Anterior cingulate cortex (tissue), 58 donors: ENCODE data around the gene MICAL3.
A peak's percentile ranks its signal among the peaks of the same experiment; 100 is the strongest.
"Not testable (repeated sequence)": the region's sequence is repeated elsewhere in the genome, so short reads cannot be mapped to it uniquely, and the experiment has no call there.

ENCODE experiments used
- DNase-seq, 58 donors: peaks; one replicate each; lab custom pipeline; 2025; lab: John Stamatoyannopoulos, UW

MICAL3 gene

DNA sequence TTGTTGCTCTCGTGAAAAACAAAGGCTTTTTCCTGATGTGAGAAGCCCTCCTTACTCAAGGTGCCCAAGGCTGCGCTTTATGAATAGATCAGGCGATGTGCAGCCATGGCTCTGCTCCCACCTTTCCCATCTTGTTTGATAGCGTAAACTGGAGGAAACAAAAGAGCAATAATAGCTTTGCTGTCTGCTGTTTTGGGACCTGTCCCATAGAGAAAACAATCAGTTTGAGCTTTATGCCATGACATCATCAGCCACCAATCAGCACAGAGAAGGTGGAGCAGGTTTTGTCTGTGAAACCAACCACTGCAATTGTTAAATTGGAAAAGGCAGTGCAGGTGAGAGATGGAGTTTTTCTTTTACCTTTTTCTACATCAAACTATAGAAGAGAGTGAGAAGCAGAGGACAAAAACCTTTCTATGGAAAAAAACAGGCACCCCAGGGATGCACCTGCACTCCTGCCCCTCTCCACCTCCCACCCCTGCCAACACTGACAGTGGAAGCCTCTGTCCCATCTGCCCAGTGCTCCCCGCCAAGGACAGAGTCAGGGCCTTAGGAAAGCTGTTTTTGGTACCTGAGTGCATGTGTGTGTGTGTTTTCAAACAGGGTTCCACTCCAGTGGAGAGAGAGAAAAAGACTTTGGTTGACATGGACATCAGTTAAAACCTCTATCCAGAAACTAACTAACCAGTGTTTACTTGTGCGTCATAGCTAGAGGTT lies 80.7 kb downstream of the MICAL3 start:
- DNase-seq: no peak

DNA sequence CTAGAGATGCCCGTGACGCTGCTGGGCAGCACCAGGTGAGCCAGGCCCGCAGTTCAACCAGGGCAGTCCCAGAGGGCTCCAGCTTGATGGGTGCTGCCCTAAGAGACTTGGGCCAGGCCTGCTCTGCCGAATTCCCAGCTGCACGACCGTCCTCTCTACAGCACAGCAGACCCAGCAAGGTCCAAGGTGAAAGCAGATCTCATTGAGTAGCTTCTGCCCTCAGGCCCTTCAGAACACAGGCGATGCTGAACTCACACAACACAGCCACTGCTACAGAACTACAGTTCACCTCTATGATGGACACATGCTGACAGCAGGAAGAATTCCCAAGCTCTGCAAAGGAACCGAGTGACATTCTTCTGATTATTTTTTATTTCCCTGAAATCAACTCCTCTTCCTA lies 81.6 kb downstream of the MICAL3 start:
- no peak for DNase-seq

DNA sequence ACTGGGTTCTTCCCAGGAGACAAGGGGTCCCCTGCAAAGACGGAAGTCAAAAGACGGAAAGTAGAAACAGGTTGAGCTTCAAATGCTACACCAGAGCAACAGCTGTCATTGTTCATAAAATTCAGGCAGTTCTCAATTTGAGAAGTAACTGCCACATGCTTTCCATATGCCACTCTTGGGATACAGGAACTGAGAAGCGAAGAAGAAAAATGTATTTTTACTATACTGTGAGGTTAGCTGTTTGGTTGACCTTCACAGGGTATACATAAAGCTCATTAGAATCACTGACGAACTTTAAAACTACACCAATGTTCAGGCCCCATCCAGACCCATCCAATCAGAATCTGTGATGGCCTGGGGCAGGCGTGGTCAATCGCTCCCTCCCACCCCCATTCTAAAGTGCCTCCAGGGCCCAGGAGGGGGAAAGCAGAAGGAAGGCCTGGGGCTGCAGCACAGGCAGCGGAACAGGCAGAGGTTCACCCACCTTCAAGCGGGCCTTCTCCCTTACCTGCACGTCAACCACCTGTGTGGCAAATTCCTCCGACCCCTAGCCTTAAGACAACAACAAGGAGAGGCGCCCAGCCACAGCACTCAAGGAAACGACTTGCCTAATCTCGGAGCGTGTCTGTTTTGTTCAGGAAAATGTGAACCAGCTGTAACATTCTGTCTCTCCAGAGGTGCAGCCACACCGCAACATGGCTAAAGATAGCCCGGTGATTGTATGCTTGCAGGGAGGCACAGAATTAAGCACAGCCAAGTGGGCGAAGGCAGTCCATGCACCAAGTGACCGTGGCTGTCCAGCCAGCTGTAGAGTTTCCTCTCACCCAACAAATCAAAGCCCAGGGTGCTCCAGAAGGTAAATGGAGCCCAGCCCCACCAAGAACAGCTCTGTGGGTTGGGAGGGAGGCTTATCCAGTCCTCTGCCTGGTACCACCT lies 82.6 kb downstream of the MICAL3 start:
- DNase-seq: peak in 1 of 58 donors; percentile 47

DNA sequence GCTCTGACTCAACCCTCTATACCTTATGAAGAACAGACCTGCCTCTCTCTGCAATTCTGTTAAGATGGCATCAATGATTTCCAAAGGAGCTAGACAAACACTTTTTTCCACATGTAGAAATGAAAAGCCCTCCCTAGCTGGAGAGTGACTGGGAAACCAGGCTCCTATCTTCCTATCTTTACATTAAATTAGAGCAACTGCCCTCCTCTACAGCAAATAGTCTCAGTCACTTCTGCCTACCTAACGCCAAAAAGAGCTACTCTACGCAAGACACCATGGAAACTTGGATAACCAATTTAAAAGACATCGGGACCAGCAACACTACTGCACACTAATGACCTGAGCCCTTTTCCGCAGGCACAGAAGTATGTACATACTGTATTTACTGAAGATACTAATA lies 84.8 kb downstream of the MICAL3 start:
- DNase-seq: no peak

DNA sequence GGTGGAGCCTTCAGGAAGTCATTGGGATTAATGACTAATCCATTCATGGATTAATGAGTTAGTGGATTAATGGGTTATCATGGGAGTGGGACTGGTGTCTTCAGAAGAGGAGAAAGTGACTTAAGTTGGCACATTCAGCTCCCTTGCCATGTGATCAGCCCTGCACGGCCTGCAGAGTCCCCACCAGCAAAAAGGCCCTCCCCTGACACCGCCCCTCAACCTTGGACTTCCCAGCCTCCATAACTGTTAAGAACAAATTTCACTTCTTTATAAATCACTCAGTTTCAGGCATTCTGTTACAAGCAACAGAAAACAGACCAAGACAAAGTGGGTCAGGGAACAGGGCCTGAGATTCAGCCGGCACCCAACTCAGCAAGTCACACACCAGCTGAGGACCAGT lies 85.3 kb downstream of the MICAL3 start:
- no peak for DNase-seq

- no peak for DNase-seq
Measured at GRCh38 chr22:17938484-17938924, 85.9 kb downstream of the MICAL3 start.

DNA sequence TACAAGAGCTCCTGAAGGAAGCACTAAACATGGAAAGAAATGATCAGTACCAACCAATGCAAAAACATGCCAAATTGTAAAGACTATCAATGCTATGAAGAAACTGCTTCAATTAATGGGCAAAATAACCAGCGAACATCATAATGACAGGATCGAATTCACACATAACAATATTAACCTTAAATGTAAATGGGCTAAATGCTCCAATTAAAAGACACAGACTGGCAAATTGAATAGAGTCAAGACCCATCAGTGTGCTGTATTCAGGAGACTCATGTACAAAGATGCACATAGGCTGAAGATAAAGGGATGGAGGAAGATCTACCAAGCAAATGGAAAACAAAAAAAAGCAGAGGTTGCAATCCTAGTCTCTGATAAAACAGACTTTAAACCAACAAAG lies 91.9 kb downstream of the MICAL3 start:
- not testable (repeated sequence) for DNase-seq

DNA sequence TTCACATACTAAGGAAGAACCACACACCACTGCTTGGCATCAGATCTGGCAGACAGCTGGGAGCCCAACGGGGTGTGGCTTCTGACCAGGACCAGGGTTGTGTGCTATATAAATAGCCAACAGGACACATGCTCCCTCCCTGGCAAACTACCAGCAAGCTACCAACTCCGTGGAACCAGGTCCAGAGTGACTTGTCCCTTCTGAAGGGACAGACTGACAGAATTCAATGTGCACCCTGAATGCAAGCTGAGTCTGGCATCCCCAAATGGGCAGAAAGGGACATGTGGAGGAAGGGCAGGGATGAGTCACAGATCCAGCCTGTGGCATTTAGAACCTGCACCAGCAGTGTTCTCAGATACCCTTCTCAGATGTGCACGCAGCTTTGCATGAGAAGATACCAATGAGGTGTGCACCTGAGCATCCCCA lies 92.9 kb downstream of the MICAL3 start:
- DNase-seq: peak in 1 of 58 donors; percentile 40

DNA sequence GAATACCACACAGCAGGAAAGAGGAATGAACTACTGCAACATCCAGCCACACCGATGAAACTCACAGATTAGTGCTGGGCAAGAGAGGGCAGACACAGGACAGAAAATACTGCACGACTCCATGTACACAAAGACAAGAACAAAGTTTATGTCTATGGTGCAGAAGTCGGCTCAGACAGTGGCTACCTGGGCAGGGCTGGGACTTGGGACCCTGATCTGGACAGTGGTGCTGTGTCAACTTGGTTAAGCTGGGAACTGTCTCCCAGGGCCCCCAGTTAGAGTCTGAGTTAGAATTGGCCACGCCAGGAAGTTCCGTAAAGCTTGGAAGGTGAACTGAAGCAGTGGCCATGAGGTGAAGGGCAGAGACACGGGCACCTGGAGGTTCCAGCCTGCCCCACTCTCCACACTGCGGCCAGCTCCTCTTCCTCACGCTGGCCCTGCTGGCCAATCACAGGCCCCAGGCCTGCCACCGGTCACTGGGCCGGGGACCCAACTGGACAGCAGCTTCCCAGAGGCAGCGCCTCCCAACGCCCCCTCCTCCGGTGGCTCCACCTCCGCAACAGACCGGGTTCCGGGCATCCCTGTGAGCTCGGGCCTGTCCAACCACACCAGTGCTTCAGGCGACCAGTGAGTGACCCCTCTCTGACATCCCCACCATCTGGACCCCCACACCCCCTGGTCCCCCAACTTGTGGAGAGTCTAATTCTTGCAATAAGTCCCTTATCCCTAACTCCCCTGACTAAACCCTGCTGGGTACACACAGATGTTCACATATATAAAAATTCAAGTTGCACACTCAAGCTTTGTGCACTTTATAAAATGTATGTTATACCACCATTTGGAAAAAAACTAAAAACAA lies 93.7 kb downstream of the MICAL3 start:
- DNase-seq: no peak

- DNase-seq: no peak
Measured at GRCh38 chr22:17929909-17930308, 94.5 kb downstream of the MICAL3 start.

DNA sequence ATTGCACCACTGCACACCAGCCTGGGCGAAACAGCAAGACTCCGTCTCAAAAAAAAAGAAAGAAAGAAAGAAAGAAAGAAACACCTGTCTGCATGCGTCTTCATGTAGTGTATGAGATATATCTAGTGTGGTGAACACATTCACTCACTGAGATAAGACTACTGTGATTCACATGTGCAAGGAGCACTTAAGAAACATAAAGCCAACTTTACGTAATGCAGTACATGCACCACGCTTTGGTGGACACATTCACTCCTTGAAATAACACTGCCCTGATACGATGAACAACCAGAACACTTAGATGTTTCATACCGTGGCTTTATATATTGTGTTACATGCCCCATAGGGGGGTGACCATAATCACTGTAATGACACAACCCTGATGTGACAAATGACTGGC lies 96.0 kb downstream of the MICAL3 start:
- DNase-seq: no peak

- no peak for DNase-seq
Measured at GRCh38 chr22:17927062-17927461, 97.3 kb downstream of the MICAL3 start.

DNA sequence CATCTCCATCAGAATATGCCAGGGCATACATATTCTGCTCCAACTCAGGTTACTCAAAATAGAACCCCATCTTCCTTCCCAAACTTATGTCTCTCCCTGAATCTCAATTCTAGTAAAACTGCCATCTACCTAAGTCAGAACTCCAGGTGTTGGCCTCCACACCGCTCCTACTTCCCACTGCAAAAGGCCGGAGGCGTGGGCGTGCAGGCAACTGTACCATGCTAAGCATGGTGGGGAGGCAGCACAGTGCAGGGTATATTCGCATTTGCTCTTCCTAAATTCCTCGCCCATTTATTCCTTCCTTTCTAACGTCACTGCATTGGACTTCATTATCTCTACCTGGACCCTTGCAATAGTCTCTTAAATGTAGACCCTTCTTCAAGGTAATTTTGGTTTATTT lies 97.8 kb downstream of the MICAL3 start:
- DNase-seq: no peak

- no peak for DNase-seq
Measured at GRCh38 chr22:17925431-17925841, 98.9 kb downstream of the MICAL3 start.

- no peak for DNase-seq
Measured at GRCh38 chr22:17924735-17925364, 99.5 kb downstream of the MICAL3 start.

DNA sequence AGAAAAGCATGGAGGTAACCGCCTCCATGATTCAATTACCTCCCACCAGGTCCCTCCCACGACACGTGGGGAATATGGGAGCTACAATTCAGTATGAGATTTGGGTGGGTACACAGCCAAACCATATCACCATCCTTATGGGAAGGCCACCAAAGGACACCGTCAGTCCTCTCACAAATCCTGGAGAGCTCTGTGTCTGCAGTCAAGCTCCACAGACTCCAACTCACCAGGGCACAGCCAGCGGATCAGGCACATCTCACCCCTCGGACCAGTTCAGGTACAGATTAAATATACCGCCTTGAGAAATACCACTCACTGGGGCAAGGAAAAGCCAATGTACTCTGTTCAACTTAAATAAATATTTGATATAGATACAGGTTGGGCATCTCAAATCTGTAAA lies 100.3 kb downstream of the MICAL3 start:
- no peak for DNase-seq

DNA sequence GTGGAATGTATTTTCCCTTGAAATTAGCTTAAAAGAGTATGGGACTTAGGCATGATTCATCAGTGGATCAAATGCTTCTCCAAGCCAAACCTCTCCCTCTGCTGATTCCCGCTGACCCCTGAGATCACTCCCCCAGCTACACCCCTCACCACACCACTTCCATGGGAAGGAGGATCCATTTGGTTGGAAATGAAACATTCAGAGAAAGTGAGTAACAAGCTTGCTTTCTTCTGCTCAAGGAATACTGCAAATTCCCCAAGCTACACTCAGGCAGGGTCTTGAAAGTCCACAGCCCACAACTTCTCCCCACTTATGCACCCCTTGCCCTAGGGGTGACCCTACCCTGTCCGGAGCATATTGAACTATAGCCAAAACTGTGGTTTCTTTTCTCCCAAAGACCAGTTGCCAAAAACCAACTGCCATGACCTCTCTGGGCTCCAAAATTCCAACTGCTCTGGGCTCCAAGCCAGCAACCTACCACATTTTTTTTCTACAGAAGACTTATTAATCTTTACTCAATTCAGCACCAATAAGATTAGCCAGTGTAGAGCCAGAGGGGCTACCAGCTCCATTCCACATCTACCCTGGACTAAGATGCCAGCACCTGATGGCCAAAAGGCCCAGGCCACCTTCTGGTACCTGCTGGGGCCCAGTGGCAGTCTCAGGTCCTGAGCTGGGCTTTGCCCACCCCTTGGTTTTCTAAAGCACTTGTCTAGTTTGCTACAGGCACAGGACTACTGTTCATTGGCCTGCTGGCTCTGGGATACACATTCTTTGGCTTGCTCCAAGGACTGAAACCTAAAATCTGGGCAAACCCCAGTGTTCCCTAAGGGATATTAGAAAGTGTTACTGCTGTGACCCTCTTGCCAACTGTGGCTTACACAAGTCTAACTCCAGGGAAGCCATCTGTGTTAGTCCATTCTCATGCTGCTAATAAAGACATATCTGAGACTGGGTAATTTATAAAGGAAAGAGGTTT lies 101.1 kb downstream of the MICAL3 start:
- no peak for DNase-seq

DNA sequence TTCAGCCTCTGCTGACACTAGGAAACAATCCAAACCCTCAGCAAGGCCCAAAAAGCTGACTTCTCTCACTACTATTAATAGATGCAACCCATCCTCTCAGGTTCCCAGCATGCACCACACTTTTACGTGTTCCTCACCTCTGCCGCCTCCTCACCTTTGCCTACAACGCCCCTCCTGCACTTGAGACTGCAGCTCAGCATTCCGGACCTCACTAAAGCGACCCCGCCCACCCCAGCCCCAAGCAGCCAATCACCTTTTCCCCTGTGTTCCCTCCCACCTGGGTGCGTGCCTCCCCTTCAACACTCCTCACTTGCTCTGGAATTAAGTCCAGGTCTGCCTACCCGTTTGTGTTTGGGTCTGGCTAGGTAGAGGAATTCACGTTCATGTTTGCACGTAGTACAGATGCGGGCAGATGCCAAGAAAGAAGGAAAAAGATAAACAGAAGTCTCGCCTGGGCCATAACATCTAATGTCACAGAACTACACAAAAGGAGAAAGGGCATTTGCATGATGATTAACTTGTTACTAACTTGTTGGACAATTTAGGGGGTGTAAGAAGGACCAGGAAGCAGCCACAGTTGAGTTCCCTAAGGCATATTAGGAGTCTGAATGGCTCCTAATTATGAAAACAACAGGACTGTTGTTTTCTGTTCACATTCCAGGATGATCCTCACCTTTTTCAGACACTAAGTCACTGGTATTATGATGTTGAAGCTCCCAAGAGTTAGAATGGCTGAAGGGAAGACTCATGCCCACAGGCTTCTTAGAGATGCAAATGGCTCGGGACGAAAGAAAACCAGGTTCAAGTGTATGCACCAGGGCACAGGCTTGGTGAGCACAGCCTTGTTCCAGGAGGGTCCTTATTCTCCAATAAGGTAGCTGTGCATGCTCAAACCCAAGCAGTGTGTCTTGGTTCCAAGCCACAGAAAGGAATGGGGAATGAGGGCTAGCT lies 102.2 kb downstream of the MICAL3 start:
- DNase-seq: no peak
